WERI-Rb-1 (cell line): ENCODE data around the gene DDB1.

Experiments
- DNase-seq: peaks from one replicate; pipeline ENCODE4 v3.0.0-alpha.2; 2020
- H3K27ac ChIP-seq: fragments of 250-450 bp; sonication (Bioruptor Pico); 2 replicates; pipeline ENCODE4 v1.5.1; 2020; ENCODE audit warnings: mild to moderate bottlenecking, moderate library complexity
- H3K27me3 ChIP-seq: fragments of 250-450 bp; sonication (Bioruptor Pico); 2 replicates; pipeline ENCODE4 v1.5.1; 2021; ENCODE audit warnings: mild to moderate bottlenecking, low read depth, moderate library complexity; ENCODE audit not compliant: insufficient read depth, severe bottlenecking
- H3K36me3 ChIP-seq: fragments of 250-450 bp; sonication (Bioruptor Pico); 2 replicates; pipeline ENCODE4 v1.5.1; 2020; ENCODE audit warnings: mild to moderate bottlenecking, moderate library complexity
- H3K4me3 ChIP-seq: 2 replicates; pipeline ENCODE4 v1.5.1; 2011; ENCODE audit warnings: low read depth, mild to moderate bottlenecking, control low read depth, low read length
- H3K9me3 ChIP-seq: fragments of 250-450 bp; sonication (Bioruptor Pico); 2 replicates; pipeline ENCODE4 v1.5.1; 2021; ENCODE audit warnings: mild to moderate bottlenecking, moderate library complexity; ENCODE audit not compliant: severe bottlenecking
- TF ChIP-seq, protein P1 (sequence below): IDR thresholded peaks from 2 replicates; pipeline ENCODE4 v1.5.1; 2011; ENCODE audit warnings: low read depth, mild to moderate bottlenecking, control low read depth, inconsistent platforms, low read length

Gene DDB1

DNA sequence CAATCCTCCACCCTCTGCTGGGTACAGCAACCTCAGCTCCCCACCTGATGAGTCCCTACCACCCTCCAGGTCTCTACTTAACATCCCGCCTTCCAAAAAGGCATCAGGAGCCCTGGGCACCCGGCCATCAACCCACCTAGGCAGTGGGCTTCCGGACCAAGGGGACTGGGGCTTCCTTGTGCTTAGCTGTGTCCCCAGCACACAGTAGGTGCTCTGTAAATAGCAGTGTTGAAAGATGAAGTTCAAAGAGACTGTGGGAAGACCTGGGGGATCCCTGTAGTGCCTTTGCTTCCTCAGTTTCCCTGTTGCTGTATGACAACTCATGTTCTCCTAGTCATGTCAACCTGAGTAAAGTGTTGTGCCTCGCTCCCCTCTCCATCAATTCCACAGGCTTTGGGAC lies 58.8 kb downstream of the DDB1 start:
- TF ChIP-seq, protein P1, sequence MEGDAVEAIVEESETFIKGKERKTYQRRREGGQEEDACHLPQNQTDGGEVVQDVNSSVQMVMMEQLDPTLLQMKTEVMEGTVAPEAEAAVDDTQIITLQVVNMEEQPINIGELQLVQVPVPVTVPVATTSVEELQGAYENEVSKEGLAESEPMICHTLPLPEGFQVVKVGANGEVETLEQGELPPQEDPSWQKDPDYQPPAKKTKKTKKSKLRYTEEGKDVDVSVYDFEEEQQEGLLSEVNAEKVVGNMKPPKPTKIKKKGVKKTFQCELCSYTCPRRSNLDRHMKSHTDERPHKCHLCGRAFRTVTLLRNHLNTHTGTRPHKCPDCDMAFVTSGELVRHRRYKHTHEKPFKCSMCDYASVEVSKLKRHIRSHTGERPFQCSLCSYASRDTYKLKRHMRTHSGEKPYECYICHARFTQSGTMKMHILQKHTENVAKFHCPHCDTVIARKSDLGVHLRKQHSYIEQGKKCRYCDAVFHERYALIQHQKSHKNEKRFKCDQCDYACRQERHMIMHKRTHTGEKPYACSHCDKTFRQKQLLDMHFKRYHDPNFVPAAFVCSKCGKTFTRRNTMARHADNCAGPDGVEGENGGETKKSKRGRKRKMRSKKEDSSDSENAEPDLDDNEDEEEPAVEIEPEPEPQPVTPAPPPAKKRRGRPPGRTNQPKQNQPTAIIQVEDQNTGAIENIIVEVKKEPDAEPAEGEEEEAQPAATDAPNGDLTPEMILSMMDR: no peak
- no peak overlapping the region for H3K27ac ChIP-seq
- no peak overlapping the region for H3K4me3 ChIP-seq

GRCh38 chr11:61273178-61274078 lies 59.5 kb downstream of the DDB1 start:
- no peak overlapping the region for H3K27ac ChIP-seq
- H3K9me3 ChIP-seq: no peaks in the 10 kb centered on the region
- no peaks in the 10 kb centered on the region for H3K27me3 ChIP-seq
- peaks cover 17% of the 10 kb centered on the region for H3K36me3 ChIP-seq
- no peak for DNase-seq
- TF ChIP-seq, protein P1: no peak
- H3K4me3 ChIP-seq: no peak overlapping the region

More for the DNA sequence above, 58.8 kb downstream of the DDB1 start:
- H3K27me3 ChIP-seq: no peaks in the 10 kb centered on the region
- no peak for DNase-seq
- peaks cover 14% of the 10 kb centered on the region for H3K36me3 ChIP-seq
- H3K9me3 ChIP-seq: no peaks in the 10 kb centered on the region

DNA sequence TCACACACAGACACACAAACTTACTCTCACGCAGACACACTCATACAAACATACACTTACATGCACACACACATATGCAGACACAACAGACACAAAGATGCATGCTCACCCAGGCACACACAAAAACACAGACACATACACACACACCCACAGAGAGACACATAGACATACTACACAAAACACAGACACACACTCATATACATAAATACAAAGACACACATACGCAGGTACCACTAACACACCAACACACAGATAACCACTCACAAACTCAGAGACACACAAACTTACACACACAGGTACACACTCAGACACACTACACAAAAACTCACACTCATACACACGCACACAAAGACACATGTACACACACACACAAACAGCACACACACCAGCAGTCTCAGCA lies 60.2 kb downstream of the DDB1 start:
- Histone ChIP-seq H3K36me3 (peaks cover 17% of the 10 kb centered on the region), H3K27ac (no peak overlapping the region), H3K4me3 (no peak overlapping the region), H3K27me3 (no peaks in the 10 kb centered on the region), H3K9me3 (no peaks in the 10 kb centered on the region)
- TF ChIP-seq, protein P1: no peak
- no peak for DNase-seq

DNA sequence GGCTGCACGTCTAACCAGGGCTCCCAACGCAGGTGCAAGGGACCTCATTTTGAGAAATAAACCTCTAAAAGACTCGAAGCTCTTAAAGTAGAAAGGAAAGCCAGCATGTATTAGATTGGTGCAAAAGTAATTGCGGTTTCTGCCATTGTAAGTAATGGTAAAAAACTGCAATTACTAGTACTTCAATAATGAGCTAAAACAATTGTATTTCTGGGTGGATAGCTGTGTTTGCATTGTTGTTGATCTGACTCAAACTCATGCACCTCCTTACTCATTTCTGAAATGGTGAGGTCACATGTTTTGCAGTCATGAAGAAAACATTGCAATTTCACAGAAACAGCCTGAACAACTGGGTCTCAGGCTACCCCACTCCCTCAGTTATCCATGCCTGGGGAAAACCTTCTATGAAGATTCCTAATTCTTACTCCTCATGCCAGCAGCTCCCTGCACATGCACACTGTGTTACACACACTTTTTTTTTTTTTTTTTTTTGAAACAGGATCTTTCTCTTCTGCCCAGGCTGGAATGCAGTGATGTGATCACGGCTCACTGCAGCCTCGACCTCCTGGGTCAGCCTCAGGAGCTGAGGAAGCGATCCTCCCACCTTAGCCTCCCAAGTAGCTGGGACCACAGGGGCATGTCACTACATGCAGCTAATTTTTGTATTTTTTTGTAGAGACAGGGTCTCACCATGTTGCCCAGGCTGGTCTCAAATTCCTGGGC lies 62.4 kb downstream of the DDB1 start:
- no peak for DNase-seq

GRCh38 chr11:61268588-61269250 lies 64.2 kb downstream of the DDB1 start:
- DNase-seq: no peak
- no peaks in the 10 kb centered on the region for H3K27me3 ChIP-seq
- H3K27ac ChIP-seq: no peak overlapping the region
- TF ChIP-seq, protein P1: no peak
- no peaks in the 10 kb centered on the region for H3K9me3 ChIP-seq
- no peak overlapping the region for H3K4me3 ChIP-seq
- H3K36me3 ChIP-seq: peaks cover 10% of the 10 kb centered on the region

More for the DNA sequence above, 62.4 kb downstream of the DDB1 start:
- TF ChIP-seq, protein P1: no peak
- H3K27me3 ChIP-seq: no peaks in the 10 kb centered on the region
- H3K9me3 ChIP-seq: no peaks in the 10 kb centered on the region
- no peak overlapping the region for H3K27ac ChIP-seq
- peaks cover 17% of the 10 kb centered on the region for H3K36me3 ChIP-seq
- no peak overlapping the region for H3K4me3 ChIP-seq
